ENCODE results near the gene RPS15.
"Not testable (repeated sequence)": the region's sequence is repeated elsewhere in the genome, so short reads cannot be mapped to it uniquely, and the experiment has no call there.

The RPS15 gene

GRCh38 chr19:1418496-1418775 lies 19.8 kb upstream of the RPS15 start:
- Histone ChIP-seq H2AFZ (ENCODE audit: low read length) (no peak overlapping the region), H3K27ac (ENCODE audit: low read depth, low read length, poor library complexity, severe bottlenecking) (no peak overlapping the region), H3K9me3 (ENCODE audit: low read length) (no peaks in the 10 kb centered on the region), H3K9me2 (ENCODE audit: low read depth, low read length) (no peaks in the 10 kb centered on the region), H4K20me1 (ENCODE audit: insufficient read depth, low read length) (no peaks in the 10 kb centered on the region), H3K4me1 (ENCODE audit: insufficient read depth, low read length, severe bottlenecking) (peaks cover 8% of the 10 kb centered on the region), H3K4me2 (ENCODE audit: low read length) (no peak overlapping the region), H3K27me3 (ENCODE audit: insufficient read depth, low read length) (no peaks in the 10 kb centered on the region), H3K79me2 (ENCODE audit: insufficient read depth, low read length) (peaks cover 56% of the 10 kb centered on the region), H3K36me3 (ENCODE audit: insufficient read depth, low read length) (peaks cover 82% of the 10 kb centered on the region), H3F3A (ENCODE audit: insufficient read depth, low read length) (no peaks in the 10 kb centered on the region), H3K4me3 (ENCODE audit: low read depth, low read length, poor library complexity, severe bottlenecking) (no peak overlapping the region), H3K9ac (ENCODE audit: low read length) (no peak overlapping the region)
- TF ChIP-seq EZH2 (IDR thresholded peaks at IDR 0.05; ENCODE audit: borderline replicate concordance, low read length) (no peak), CTCF (IDR thresholded peaks at IDR 0.05; ENCODE audit: low read length) (no peak)

GRCh38 chr19:1418951-1419738 lies 19.1 kb upstream of the RPS15 start:
- Histone ChIP-seq H3F3A (ENCODE audit: insufficient read depth, low read length) (no peaks in the 10 kb centered on the region), H3K79me2 (ENCODE audit: insufficient read depth, low read length) (peaks cover 49% of the 10 kb centered on the region), H3K27me3 (ENCODE audit: insufficient read depth, low read length) (no peaks in the 10 kb centered on the region), H3K4me1 (ENCODE audit: insufficient read depth, low read length, severe bottlenecking) (peaks cover 8% of the 10 kb centered on the region), H3K9me2 (ENCODE audit: low read depth, low read length) (no peaks in the 10 kb centered on the region), H3K9ac (ENCODE audit: low read length) (no peak overlapping the region), H3K36me3 (ENCODE audit: insufficient read depth, low read length) (peaks cover 84% of the 10 kb centered on the region), H3K4me2 (ENCODE audit: low read length) (no peak overlapping the region), H3K9me3 (ENCODE audit: low read length) (no peaks in the 10 kb centered on the region), H2AFZ (ENCODE audit: low read length) (no peak overlapping the region), H3K4me3 (ENCODE audit: low read depth, low read length, poor library complexity, severe bottlenecking) (no peak overlapping the region), H4K20me1 (ENCODE audit: insufficient read depth, low read length) (no peaks in the 10 kb centered on the region), H3K27ac (ENCODE audit: low read depth, low read length, poor library complexity, severe bottlenecking) (no peak overlapping the region)
- no peak for TF ChIP-seq CTCF (IDR thresholded peaks at IDR 0.05; ENCODE audit: low read length)
- no peak for TF ChIP-seq EZH2 (IDR thresholded peaks at IDR 0.05; ENCODE audit: borderline replicate concordance, low read length)

GRCh38 chr19:1420085-1420484 lies 18.1 kb upstream of the RPS15 start:
- H3K36me3 ChIP-seq (ENCODE audit: insufficient read depth, low read length), result peaks cover 92% of the 10 kb centered on the region
- H3F3A ChIP-seq (ENCODE audit: insufficient read depth, low read length); H3K4me2 ChIP-seq (ENCODE audit: low read length); H2AFZ ChIP-seq (ENCODE audit: low read length); H3K9me3 ChIP-seq (ENCODE audit: low read length); H3K27ac ChIP-seq (ENCODE audit: low read depth, low read length, poor library complexity, severe bottlenecking); H3K27me3 ChIP-seq (ENCODE audit: insufficient read depth, low read length); H4K20me1 ChIP-seq (ENCODE audit: insufficient read depth, low read length); H3K9ac ChIP-seq (ENCODE audit: low read length); H3K9me2 ChIP-seq (ENCODE audit: low read depth, low read length); H3K4me3 ChIP-seq (ENCODE audit: low read depth, low read length, poor library complexity, severe bottlenecking); H3K4me1 ChIP-seq (ENCODE audit: insufficient read depth, low read length, severe bottlenecking): not testable (repeated sequence)
- peaks cover 39% of the 10 kb centered on the region for H3K79me2 ChIP-seq (ENCODE audit: insufficient read depth, low read length)

GRCh38 chr19:1420590-1420989 lies 17.6 kb upstream of the RPS15 start:
- H3K36me3 ChIP-seq (ENCODE audit: insufficient read depth, low read length), result peaks cover 97% of the 10 kb centered on the region
- no peaks in the 10 kb centered on the region for H3F3A ChIP-seq (ENCODE audit: insufficient read depth, low read length)
- no peak overlapping the region for H3K4me2 ChIP-seq (ENCODE audit: low read length)
- no peaks in the 10 kb centered on the region for H4K20me1 ChIP-seq (ENCODE audit: insufficient read depth, low read length)
- no peaks in the 10 kb centered on the region for H3K9me3 ChIP-seq (ENCODE audit: low read length)
- H2AFZ ChIP-seq (ENCODE audit: low read length), result no peak overlapping the region
- no peak overlapping the region for H3K9ac ChIP-seq (ENCODE audit: low read length)
- H3K4me1 ChIP-seq (ENCODE audit: insufficient read depth, low read length, severe bottlenecking), result no peaks in the 10 kb centered on the region
- H3K27me3 ChIP-seq (ENCODE audit: insufficient read depth, low read length), result no peaks in the 10 kb centered on the region
- no peak for TF ChIP-seq CTCF (IDR thresholded peaks at IDR 0.05; ENCODE audit: low read length)
- TF ChIP-seq EZH2 (IDR thresholded peaks at IDR 0.05; ENCODE audit: borderline replicate concordance, low read length), result no peak
- H3K9me2 ChIP-seq (ENCODE audit: low read depth, low read length), result no peaks in the 10 kb centered on the region
- no peak overlapping the region for H3K4me3 ChIP-seq (ENCODE audit: low read depth, low read length, poor library complexity, severe bottlenecking)
- H3K79me2 ChIP-seq (ENCODE audit: insufficient read depth, low read length), result peaks cover 34% of the 10 kb centered on the region
- H3K27ac ChIP-seq (ENCODE audit: low read depth, low read length, poor library complexity, severe bottlenecking), result no peak overlapping the region
